Endothelial cell of umbilical vein (primary cell): ENCODE measurements around the gene IKZF5.

ENCODE experiments used
- CTCF ChIP-seq, 2 donors: IDR thresholded peaks; 1 replicate in 1 of 2; 2 replicates in 1 of 2; pipeline ENCODE4 v1.5.1; 2011; ENCODE audit warnings: low read length in 2 of 2, mild to moderate bottlenecking in 2 of 2, moderate library complexity in 2 of 2, control low read depth in 1 of 2, inconsistent platforms in 1 of 2, low read depth in 1 of 2; ENCODE audit not compliant: insufficient read depth in 1 of 2; ENCODE audit errors: extremely low read depth in 1 of 2
- EZH2 ChIP-seq: IDR thresholded peaks from 2 replicates; pipeline ENCODE4 v1.6.1; 2012; ENCODE audit warnings: borderline replicate concordance, low read depth, mild to moderate bottlenecking, moderate library complexity, low read length, inconsistent platforms; ENCODE audit not compliant: severe bottlenecking
- FOS ChIP-seq: IDR thresholded peaks from 2 replicates; pipeline ENCODE4 v1.6.1; 2011; ENCODE audit warnings: mild to moderate bottlenecking, low read length, moderate library complexity, borderline replicate concordance; ENCODE audit not compliant: insufficient read depth
- GATA2 ChIP-seq: IDR thresholded peaks from 2 replicates; pipeline ENCODE4 v1.7.0; 2011; ENCODE audit warnings: low read depth, mild to moderate bottlenecking, moderate library complexity, mixed read lengths, low read length; ENCODE audit not compliant: insufficient read length, insufficient read depth
- JUN ChIP-seq: IDR thresholded peaks from 2 replicates; pipeline ENCODE4 v1.6.1; 2011; ENCODE audit warnings: borderline replicate concordance, low read depth; ENCODE audit not compliant: insufficient read length, insufficient read depth
- MAX ChIP-seq: IDR thresholded peaks from 2 replicates; pipeline ENCODE4 v1.6.1; 2011; ENCODE audit not compliant: insufficient read depth, insufficient read length
- MYC ChIP-seq: IDR thresholded peaks from one replicate; pipeline ENCODE4 v1.6.1; 2011; ENCODE audit warnings: mild to moderate bottlenecking, low read depth, low read length
- POLR2A ChIP-seq: IDR thresholded peaks from 2 replicates; pipeline ENCODE4 v1.6.1; 2012; ENCODE audit warnings: low read depth, mild to moderate bottlenecking, control low read depth, low read length
- POLR2AphosphoS5 ChIP-seq: IDR thresholded peaks from 2 replicates; pipeline ENCODE4 v1.6.1; 2012; ENCODE audit warnings: low read depth, mild to moderate bottlenecking, control low read depth, low read length, moderate library complexity; ENCODE audit not compliant: insufficient read depth

GRCh38 chr10:122974023-122974422, 34.6 kb downstream of the IKZF5 start:
- TF ChIP-seq POLR2A (no peak), CTCF (IDR thresholded peaks at IDR 0.05; ENCODE audit: extremely low read depth in 1 of 2, insufficient read depth in 1 of 2, low read depth in 1 of 2, low read length in 2 of 2) (no peak), JUN (no peak), FOS (no peak), MAX (no peak), POLR2AphosphoS5 (no peak), EZH2 (no peak), GATA2 (no peak), MYC (no peak)
